K562 (cell line): Measurements from ENCODE around the gene ACER1. TPM values are rescaled to one million over a fixed set of nuclear protein-coding genes. Genes with fewer than 3 reads are reported as not detected.

ENCODE experiments used
- DNMT1 ChIP-seq: fragments of 450-650 bp; IDR thresholded peaks from 2 replicates; pipeline ENCODE4 v1.6.1; 2016; ENCODE audit warnings: antibody characterized with exemption, mild to moderate bottlenecking
- EHMT2 ChIP-seq: fragments of 450-650 bp; IDR thresholded peaks from 2 replicates; pipeline ENCODE4 v1.6.1; 2018; ENCODE audit warnings: antibody characterized with exemption
- KAT7 ChIP-seq: sonication (generic); formaldehyde crosslinking; IDR thresholded peaks from 2 replicates; pipeline ENCODE4 v1.8.0; 2022; ENCODE audit warnings: missing genetic modification reagents, mild to moderate bottlenecking, borderline replicate concordance
- KDM4B ChIP-seq, 2 experiments: fragments of 450-650 bp in 1 of 2; sonication (generic) in 1 of 2; IDR thresholded peaks; 2 replicates each; pipeline ENCODE4 v1.6.1; 2016 to 2017; ENCODE audit warnings: borderline replicate concordance in 2 of 2, antibody characterized with exemption in 1 of 2, low read depth in 1 of 2, mild to moderate bottlenecking in 1 of 2
- NBN ChIP-seq: fragments of 450-650 bp; IDR thresholded peaks from 2 replicates; pipeline ENCODE4 v1.6.1; 2016; ENCODE audit warnings: low read depth, mild to moderate bottlenecking
- NCOA6 ChIP-seq: fragments of 450-650 bp; IDR thresholded peaks from 2 replicates; pipeline ENCODE4 v1.6.1; 2017; ENCODE audit warnings: mild to moderate bottlenecking
- PHF20 ChIP-seq: fragments of 450-650 bp; IDR thresholded peaks from 2 replicates; pipeline ENCODE4 v1.6.1; 2018; ENCODE audit not compliant: partially characterized antibody
- ZNF143 ChIP-seq: sonication (generic); formaldehyde crosslinking; IDR thresholded peaks from 2 replicates; pipeline ENCODE4 v1.9.0; 2022; ENCODE audit warnings: mild to moderate bottlenecking, missing genetic modification reagents
- ZNF57 ChIP-seq: fragments of 450-650 bp; formaldehyde crosslinking; IDR thresholded peaks from 2 replicates; pipeline ENCODE4 v1.4.0; 2020; ENCODE audit warnings: mild to moderate bottlenecking, moderate library complexity
- ZNF778 ChIP-seq: fragments of 450-650 bp; formaldehyde crosslinking; IDR thresholded peaks from 2 replicates; pipeline ENCODE4 v1.4.0; 2020; ENCODE audit warnings: mild to moderate bottlenecking, moderate library complexity
- polyA plus RNA-seq, 8 experiments: library from polyadenylated mRNA; depleted of rRNA in 4 of 8; stranded (reverse) in 5 of 8; unstranded in 3 of 8; fragments of >200 nt; fragmentation: Nextera tagmentation in 2 of 8; fragmentation: Illumina TruSeq in 1 of 8; extraction: Ambion mirVana in 2 of 8; extraction: Trizol in 1 of 8; gene quantifications; 2 replicates each; pipeline versions ENCODE4 v1.2.1 to v1.2.3, GENCODE V29; 2011 to 2014; ENCODE audit warnings: inconsistent platforms in 1 of 8, missing spikeins in 1 of 8
- total RNA-seq, 7 experiments: library from RNA; depleted of rRNA in 6 of 7; stranded (reverse); fragments of >200 nt in 6 of 7; fragmentation: Illumina TruSeq in 2 of 7; extraction: Trizol in 2 of 7; gene quantifications; 2 replicates each; pipeline versions ENCODE4 v1.2.1 to v1.2.3, GENCODE V29; 2011 to 2021; ENCODE audit warnings: low replicate concordance in 1 of 7
- TF ChIP-seq, protein P1 (sequence below), 2 experiments: fragments of 450-650 bp; formaldehyde crosslinking in 1 of 2; IDR thresholded peaks; 2 replicates each; pipeline versions ENCODE4 v1.4.0 to v1.6.1; 2014 to 2020; ENCODE audit warnings: mild to moderate bottlenecking in 2 of 2, borderline replicate concordance in 1 of 2, low read depth in 1 of 2
- TF ChIP-seq, protein P2 (sequence below): fragments of 450-650 bp; formaldehyde crosslinking; IDR thresholded peaks from 2 replicates; pipeline ENCODE4 v1.4.0; 2022; ENCODE audit warnings: mild to moderate bottlenecking, moderate library complexity
- TF ChIP-seq, protein P3 (sequence below): sonication (generic); formaldehyde crosslinking; IDR thresholded peaks from 2 replicates; pipeline ENCODE4 v1.8.0; 2022; ENCODE audit warnings: mild to moderate bottlenecking, missing genetic modification reagents
- TF ChIP-seq, protein P4 (sequence below): fragments of 450-650 bp; IDR thresholded peaks from 2 replicates; pipeline ENCODE4 v1.6.1; 2017; ENCODE audit warnings: antibody characterized with exemption, mild to moderate bottlenecking

ACER1 gene
- total and polyA plus RNA-seq, 9 of the 15 experiments (the other 6 are each of a cell fraction or from before 2014, with no cell fraction given), result not detected

DNA sequence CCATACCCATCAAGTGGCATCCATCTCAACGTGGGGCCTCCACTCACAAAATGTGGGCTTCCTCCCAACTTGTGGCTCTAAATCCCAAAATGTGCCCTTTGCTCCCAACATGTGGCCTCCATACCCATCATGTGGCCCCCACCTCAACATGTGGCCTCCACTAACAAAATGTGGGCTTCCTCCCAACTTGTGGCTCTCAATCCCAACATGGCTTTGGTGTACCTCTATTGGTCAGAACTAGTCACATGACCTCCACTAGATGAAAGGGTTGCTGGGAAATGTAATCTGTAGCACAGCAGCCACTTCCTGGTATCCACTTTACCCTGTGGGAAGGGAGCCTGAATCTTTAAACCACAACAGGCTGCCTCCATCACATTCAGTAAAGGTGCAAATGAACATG is 10.1 kb upstream of the ACER1 start (continued):
- TF ChIP-seq, protein P1, sequence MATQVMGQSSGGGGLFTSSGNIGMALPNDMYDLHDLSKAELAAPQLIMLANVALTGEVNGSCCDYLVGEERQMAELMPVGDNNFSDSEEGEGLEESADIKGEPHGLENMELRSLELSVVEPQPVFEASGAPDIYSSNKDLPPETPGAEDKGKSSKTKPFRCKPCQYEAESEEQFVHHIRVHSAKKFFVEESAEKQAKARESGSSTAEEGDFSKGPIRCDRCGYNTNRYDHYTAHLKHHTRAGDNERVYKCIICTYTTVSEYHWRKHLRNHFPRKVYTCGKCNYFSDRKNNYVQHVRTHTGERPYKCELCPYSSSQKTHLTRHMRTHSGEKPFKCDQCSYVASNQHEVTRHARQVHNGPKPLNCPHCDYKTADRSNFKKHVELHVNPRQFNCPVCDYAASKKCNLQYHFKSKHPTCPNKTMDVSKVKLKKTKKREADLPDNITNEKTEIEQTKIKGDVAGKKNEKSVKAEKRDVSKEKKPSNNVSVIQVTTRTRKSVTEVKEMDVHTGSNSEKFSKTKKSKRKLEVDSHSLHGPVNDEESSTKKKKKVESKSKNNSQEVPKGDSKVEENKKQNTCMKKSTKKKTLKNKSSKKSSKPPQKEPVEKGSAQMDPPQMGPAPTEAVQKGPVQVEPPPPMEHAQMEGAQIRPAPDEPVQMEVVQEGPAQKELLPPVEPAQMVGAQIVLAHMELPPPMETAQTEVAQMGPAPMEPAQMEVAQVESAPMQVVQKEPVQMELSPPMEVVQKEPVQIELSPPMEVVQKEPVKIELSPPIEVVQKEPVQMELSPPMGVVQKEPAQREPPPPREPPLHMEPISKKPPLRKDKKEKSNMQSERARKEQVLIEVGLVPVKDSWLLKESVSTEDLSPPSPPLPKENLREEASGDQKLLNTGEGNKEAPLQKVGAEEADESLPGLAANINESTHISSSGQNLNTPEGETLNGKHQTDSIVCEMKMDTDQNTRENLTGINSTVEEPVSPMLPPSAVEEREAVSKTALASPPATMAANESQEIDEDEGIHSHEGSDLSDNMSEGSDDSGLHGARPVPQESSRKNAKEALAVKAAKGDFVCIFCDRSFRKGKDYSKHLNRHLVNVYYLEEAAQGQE (IDR thresholded peaks at IDR 0.05; ENCODE audit: borderline replicate concordance), result no peak
- TF ChIP-seq, protein P1 (CRISPR knock-in tag; IDR thresholded peaks at IDR 0.05; ENCODE audit: low read depth), result no peak
- no peak for TF ChIP-seq DNMT1
- TF ChIP-seq, protein P2, sequence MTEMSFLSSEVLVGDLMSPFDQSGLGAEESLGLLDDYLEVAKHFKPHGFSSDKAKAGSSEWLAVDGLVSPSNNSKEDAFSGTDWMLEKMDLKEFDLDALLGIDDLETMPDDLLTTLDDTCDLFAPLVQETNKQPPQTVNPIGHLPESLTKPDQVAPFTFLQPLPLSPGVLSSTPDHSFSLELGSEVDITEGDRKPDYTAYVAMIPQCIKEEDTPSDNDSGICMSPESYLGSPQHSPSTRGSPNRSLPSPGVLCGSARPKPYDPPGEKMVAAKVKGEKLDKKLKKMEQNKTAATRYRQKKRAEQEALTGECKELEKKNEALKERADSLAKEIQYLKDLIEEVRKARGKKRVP (CRISPR knock-in tag), result no peak
- TF ChIP-seq NBN, result no peak
- no peak for TF ChIP-seq NCOA6
- no peak for TF ChIP-seq KAT7
- TF ChIP-seq ZNF778 (CRISPR knock-in tag), result no peak
- TF ChIP-seq ZNF143 (CRISPR knock-in tag), result peak; percentile 62
- TF ChIP-seq KDM4B (IDR thresholded peaks at IDR 0.05; ENCODE audit: borderline replicate concordance in 2 of 2, low read depth in 1 of 2), result no peak
- TF ChIP-seq ZNF57 (CRISPR knock-in tag), result no peak
- TF ChIP-seq EHMT2, result peak; percentile 68; the same call in 1 of the 2 replicates
- TF ChIP-seq PHF20, result no peak
- TF ChIP-seq, protein P3, sequence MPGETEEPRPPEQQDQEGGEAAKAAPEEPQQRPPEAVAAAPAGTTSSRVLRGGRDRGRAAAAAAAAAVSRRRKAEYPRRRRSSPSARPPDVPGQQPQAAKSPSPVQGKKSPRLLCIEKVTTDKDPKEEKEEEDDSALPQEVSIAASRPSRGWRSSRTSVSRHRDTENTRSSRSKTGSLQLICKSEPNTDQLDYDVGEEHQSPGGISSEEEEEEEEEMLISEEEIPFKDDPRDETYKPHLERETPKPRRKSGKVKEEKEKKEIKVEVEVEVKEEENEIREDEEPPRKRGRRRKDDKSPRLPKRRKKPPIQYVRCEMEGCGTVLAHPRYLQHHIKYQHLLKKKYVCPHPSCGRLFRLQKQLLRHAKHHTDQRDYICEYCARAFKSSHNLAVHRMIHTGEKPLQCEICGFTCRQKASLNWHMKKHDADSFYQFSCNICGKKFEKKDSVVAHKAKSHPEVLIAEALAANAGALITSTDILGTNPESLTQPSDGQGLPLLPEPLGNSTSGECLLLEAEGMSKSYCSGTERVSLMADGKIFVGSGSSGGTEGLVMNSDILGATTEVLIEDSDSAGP (CRISPR knock-in tag), result no peak
- TF ChIP-seq, protein P4, sequence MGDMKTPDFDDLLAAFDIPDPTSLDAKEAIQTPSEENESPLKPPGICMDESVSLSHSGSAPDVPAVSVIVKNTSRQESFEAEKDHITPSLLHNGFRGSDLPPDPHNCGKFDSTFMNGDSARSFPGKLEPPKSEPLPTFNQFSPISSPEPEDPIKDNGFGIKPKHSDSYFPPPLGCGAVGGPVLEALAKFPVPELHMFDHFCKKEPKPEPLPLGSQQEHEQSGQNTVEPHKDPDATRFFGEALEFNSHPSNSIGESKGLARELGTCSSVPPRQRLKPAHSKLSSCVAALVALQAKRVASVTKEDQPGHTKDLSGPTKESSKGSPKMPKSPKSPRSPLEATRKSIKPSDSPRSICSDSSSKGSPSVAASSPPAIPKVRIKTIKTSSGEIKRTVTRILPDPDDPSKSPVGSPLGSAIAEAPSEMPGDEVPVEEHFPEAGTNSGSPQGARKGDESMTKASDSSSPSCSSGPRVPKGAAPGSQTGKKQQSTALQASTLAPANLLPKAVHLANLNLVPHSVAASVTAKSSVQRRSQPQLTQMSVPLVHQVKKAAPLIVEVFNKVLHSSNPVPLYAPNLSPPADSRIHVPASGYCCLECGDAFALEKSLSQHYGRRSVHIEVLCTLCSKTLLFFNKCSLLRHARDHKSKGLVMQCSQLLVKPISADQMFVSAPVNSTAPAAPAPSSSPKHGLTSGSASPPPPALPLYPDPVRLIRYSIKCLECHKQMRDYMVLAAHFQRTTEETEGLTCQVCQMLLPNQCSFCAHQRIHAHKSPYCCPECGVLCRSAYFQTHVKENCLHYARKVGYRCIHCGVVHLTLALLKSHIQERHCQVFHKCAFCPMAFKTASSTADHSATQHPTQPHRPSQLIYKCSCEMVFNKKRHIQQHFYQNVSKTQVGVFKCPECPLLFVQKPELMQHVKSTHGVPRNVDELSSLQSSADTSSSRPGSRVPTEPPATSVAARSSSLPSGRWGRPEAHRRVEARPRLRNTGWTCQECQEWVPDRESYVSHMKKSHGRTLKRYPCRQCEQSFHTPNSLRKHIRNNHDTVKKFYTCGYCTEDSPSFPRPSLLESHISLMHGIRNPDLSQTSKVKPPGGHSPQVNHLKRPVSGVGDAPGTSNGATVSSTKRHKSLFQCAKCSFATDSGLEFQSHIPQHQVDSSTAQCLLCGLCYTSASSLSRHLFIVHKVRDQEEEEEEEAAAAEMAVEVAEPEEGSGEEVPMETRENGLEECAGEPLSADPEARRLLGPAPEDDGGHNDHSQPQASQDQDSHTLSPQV, result no peak
